GM10266 (cell line): ENCODE data around the gene BPIFA1.

Experiments used
- DNase-seq: peaks from one replicate; pipeline ENCODE4 v3.0.0; 2012; ENCODE audit errors: extremely low spot score
- CTCF ChIP-seq: IDR thresholded peaks from 2 replicates; pipeline ENCODE4 v1.5.1; 2012; ENCODE audit warnings: mild to moderate bottlenecking, low read depth; ENCODE audit not compliant: control insufficient read depth, insufficient read depth; ENCODE audit errors: missing control alignments

The BPIFA1 gene

DNA sequence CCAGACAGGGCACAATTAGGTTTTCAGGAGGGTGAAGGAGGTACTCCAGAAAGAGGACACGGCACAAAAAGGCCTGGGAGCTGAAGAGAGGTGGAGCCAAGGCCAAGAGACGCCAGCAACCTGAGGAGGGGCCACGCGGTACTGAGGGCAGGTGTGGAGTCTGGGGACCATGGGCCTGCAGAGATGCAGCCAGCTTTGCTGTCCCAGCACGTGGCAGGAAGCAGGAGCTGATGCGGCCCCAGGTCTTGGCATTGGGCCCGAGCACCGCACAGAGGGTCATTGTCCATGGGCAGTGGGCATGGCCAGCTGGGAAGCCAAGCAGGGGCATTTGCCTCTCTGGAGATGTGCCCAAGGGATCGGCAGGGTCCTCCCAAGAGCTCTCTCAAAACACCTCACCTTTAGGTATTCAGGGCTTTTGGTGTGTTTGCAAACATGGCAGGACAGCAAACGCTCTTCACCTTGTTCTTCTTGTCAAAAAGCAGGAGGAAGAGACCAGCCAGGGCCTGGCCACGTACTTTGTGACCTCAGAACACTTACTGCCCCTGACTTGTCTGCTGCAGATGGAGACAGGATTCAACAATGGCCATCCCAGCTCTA is 45.9 kb downstream of the BPIFA1 start:
- no peak for DNase-seq
- TF ChIP-seq CTCF: no peak

DNA sequence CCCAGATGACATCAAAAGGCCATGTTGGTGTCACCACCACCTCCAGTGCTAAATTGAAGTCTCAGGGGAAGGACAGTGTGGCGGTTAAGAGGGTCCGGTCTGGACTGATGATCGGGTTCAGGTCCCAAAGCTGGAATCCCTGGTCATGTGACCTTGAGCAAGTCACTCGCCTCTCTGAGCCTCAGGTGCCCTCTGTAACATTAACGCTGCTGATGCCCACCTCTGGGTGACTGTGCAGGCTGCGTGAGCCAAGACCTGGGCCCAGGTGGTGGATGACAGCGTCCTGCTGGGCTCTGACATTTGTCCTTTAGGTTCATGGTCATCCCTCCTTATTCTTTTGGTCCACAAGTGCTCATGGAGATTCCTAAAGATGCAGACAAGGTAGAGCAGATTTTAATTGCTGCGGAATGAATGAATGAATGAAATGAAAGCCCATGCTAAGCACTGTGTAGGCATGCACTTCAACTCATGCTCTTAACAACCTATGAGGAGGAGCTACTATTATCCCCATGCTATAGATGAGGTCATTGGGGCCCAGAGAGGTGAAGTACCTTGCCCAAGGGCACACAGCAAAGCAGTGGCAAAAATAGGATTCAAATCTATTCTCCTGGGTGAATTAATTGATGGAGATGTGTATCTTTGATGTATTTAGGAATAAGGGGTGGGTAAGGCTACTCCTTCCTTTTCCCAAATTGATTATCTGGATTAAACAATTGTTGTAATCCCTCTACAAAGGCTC is 46.6 kb downstream of the BPIFA1 start:
- no peak for DNase-seq
- no peak for TF ChIP-seq CTCF

- no peak for TF ChIP-seq CTCF
- DNase-seq: no peak
Observed at GRCh38 chr20:33282991-33283555, 47.3 kb downstream of the BPIFA1 start, which contains the start of gene BPIFB1. BPIFB1 (plus strand) TSS chr20:33283214; CDS start chr20:33286074, 2,860 bp downstream.

- no peak for DNase-seq
- no peak for TF ChIP-seq CTCF
Observed at GRCh38 chr20:33284284-33284683, 48.5 kb downstream of the BPIFA1 start.

DNA sequence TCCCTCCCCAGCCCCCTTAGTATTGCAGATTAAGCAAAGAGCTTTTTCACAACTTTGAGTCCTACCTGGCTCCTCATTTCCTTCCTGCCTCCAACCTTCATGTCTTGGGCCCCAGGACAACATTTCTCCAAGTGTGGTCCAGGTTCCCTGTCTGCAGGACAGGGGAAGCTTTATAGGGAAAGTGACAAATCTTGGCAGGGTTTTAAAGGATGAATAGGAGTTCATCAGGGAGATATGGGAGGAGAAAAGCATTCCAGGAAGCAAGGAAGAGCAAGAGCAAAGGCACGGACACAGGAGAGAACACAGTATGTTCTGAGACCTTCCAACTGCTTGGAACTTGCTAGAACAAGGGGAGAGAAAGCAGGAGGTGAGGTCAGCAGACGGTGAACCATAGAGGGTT is 49.1 kb downstream of the BPIFA1 start:
- no peak for TF ChIP-seq CTCF
- no peak for DNase-seq

- no peak for DNase-seq
- no peak for TF ChIP-seq CTCF
Observed at GRCh38 chr20:33285861-33286495, 50.2 kb downstream of the BPIFA1 start.
